DMS 273 (cell line): ENCODE results near the gene CDC42BPA.

ENCODE experiments used
- DNase-seq: peaks from one replicate; lab custom pipeline; 2025; ENCODE audit not compliant: unreplicated experiment; lab: John Stamatoyannopoulos, UW

Gene CDC42BPA

DNA sequence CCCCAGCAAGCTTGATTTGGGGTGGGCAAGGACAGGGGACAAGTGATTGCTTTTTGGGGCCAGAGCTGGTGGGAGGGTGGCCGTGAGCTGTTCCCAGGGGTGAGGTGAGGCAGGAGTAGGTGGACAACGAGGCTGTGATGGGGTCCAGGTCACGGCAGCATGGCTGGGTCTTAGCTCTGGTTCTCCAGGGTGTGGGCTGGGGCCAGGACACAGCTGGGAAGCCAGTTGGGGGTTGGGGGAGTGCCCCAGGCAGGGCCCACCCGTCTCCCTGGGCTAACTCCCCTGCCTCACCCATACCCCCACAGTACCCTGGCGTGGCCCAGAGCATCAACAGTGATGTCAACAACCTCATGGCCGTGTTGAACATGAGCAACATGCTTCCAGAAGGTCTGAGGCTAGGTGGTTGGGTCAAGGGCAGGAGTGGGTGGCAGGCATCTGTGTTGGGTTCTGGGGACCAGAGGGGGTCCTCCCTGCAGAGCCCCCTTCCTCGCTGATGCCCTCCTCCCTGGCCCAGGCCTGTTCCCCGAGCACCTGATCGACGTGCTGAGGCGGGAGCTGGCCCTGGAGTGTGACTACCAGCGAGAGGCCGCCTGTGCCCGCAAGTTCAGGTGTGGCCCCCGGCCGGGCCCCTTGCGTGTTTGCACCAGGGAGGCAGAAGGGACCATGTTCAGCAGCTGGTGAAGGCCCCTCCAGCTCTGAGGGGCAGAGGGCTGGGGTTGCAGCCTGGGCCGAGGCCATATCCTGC, 334.9 kb downstream of the CDC42BPA start:
- DNase-seq = no peak

DNA sequence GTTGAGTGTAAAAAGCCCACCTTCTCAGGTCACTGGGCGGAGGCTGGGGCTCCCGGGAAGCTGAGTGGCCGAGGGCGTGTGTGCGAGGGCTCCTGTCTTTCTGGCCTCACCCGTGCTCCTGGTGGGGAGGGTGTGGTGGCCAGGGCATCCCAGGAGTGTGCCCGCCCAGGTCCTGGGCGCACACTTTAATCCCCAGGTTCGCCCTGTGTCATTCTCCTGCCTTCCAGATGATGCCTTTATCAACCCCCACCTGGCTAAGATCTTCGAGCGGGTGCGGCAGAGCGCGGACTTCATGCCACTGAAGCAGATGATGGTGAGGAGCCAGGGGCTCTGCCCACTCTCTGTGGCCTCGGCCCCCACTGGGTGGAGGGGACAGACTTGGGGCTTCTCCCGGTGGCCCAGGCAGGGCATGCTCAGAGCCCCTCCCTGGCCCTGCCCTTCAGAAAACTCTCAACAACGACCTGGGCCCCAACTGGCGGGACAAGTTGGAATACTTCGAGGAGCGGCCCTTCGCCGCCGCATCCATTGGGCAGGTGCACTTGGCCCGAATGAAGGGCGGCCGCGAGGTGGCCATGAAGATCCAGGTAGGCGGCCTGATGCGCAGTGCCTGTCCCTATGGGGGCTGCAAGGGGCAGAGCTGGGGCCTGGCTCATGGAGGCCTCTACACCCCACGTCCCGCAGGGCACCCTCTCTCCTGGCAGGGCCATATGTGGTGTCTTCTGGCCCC, 335.7 kb downstream of the CDC42BPA start:
- DNase-seq = no peak

DNA sequence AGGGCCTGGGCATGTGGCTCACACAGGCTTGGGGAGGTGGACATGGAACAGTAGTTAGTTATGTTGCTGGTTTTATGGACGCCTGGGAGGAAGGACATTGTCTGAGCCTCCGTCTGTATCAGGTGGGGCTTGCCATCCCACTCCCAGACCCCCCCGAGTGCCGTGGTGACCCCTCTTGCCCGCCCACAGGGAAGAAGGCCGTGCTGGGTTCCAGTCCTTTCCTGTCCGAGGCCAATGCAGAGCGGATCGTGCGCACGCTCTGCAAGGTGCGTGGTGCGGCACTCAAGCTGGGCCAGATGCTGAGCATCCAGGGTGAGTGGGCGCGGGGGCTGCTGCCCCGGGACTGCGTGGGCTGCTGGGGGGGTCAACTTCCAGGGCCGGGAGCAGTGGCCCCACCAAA, 336.5 kb downstream of the CDC42BPA start:
- DNase-seq = no peak

DNA sequence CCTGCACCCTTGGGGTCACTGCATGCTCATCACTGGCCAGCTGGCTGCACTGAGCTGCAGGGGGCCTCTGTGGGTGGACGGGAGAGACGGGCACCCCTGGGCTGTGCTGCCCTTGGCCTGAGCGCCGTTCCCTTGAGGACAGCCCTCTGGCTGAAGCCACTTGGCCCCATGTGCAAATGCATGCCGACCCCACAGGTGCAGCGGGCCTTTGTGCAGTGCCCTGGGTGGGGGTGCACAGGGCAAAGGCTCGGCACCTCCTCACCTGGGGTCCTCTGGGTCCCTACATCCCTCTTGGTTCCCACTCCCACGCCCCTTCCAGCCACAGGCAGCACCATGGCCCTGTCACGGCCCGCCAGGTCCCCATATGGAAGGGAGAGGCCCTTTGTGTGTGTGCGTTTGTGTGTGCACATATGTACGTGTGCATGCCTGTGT, 336.9 kb downstream of the CDC42BPA start:
- no peak for DNase-seq

DNA sequence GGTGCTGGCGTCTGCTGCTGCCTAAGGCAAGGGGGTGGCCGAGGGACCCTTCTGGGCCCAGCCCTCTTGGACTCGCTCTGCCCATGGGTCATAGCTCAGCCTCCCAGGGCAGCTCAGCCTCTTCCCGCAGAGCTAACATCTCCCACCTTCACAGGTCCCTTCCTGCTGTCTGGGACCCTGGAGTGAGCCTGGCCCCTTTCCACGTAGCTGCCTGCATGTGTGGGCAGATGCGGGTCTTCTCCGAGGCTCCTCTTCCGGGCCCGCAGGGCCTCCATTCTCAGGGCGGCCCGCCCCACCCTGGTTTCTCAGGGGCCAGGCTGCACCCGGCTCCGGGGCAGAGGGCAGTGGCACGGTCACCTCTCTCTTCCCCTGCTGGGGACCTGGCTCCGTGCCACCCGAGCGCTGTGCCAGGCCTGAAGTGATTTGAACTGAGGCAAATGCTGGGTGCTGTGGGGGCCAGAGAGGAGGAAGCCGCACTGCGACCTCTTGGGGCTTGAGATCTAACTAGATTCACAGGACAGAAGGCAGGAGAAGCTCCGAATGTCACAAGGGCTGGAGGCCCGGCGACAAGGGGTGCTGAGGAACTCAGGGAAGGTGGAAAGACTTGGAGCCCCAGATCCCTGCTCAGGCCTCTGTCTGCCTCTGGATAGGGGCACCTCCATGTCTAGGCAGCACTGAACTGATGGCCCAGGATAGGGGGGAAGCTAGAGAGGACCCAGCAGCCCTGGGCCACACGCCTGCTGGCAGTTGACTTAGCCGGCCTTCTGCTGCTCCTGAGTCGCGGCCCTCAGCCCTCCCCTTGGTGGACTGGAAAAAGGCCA, 337.5 kb downstream of the CDC42BPA start:
- DNase-seq = no peak

- no peak for DNase-seq
Measured at GRCh38 chr1:226980122-226980560, 338.2 kb downstream of the CDC42BPA start.

DNA sequence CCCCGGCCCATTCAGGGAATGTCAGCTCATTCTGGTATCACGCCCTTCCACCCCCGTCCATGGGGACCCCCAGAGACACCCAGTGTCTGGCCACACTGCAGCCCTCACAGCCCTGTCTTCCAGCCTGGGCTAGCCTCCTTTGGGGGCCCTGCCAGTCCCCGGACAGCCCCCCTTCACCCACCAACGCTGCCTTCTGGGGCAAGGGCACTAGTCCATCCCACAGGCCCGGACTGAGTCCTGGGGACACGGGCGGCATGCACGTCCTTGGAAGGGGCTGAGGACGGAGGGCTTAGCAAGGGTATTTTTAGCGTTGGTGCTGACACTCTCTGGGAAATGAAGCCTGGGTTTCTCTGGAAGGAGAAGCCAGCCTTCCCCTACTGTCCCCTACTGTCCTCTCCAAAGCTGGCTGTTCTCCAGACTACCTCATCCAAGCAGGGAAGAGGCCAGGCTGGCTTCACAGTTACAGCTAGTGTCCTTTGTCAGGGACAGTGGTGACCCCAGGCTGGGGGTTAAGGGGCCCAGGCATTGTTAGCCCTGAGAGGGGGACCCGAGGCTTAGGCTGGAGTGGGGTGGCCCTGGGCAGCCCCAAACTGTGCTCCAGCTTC, 338.7 kb downstream of the CDC42BPA start:
- DNase-seq = no peak

GRCh38 chr1:226979115-226979516, 339.2 kb downstream of the CDC42BPA start:
- no peak for DNase-seq

DNA sequence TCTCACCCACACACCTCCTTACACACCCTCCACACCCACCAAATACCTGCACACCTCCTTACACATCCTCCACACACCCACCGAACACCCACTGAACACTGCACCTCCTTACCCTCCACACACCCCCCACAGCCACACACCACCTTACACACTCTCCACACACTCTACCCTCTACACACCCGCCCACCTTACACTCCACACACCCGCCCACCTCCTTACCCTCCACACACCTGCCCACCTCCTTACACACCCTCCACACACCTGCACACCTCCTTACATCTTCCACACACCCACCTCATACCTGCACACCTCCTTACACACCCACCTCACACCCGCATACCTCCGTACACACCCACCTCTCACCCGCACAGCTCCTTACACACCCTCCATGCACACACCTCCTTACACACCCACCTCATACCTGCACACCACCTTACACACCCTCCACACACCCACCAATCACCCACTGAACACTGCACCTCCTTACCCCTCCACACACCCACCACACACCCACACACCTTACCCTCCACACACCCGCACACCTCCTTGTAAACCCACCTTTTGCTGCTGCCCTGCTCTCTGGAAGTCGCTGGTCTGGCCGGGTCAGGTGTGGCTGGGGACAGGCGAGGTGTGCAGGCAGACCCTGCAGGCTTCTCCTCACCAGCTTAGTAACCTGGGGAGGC, 339.7 kb downstream of the CDC42BPA start:
- DNase-seq = no peak

DNA sequence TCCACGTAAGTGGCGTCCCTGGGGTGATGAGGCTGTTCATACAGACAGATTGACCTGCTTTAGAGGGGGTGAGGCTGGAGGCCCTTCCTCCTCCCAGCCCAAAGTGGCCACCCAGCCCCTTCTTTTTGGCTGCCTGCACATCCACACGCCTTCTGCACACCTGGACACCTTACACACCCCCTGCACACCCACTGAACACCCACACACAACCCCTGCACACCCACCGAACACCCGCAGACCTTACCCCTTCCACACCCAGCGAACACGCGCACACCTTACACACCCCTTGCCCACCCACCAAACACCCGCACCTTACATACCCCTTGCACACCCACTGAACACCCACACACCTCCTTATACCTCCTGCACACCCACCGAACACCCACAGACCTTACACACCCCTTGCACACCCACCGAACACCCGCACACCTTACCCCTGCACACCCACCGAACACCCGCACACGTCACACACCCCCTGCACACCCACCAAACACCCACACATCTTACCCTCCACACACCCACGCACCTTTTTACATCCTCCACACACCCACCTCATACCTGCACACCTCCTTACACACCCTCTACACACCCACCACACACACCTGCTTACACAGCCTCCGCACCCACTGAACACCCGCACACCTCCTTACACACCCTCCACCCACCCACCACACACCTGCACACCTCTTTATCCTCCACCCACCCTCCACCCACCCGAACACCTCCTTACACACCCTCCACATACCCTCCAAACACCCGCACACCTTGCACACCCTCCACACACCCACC, 340.5 kb downstream of the CDC42BPA start:
- no peak for DNase-seq

- no peak for DNase-seq
Measured at GRCh38 chr1:226976978-226977642, 341.2 kb downstream of the CDC42BPA start.

GRCh38 chr1:226976276-226976977, 341.9 kb downstream of the CDC42BPA start:
- DNase-seq = no peak

GRCh38 chr1:226975259-226976250, 342.7 kb downstream of the CDC42BPA start:
- no peak for DNase-seq

DNA sequence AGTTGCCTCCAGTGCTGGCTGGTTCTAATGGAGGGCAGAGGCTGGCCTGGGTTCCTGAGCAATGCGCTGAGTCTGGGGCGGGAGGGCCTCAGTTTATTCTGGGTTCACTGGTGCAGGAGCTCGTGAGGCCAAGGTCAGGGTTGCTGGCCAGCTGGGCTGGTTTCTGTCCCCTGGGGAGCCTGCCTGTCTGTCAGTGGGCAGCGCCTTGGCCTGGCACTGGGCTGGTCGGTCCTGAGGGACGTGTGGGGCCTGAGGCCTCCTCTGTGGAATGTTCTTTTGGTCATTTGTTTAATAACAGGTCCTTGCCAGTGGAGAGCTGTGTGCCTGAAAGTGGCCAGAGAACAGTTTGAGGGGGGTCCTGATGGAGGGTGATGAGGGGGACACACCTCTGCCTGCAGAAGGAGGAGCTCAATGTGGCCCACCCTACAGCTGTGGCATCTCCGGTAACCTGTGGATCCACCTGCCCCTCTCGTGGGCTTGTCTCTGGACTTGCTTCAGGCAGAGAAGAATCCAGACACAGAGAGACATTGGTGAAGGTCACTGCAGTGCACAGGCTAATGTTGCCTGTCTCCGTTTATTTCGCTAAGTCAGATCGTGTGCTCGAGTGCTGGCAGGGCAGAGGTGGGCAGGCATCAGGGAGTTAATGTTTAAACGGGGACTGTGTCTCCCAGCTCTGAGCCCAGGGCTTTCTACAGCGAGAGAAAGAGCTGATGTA, 343.6 kb downstream of the CDC42BPA start:
- no peak for DNase-seq

DNA sequence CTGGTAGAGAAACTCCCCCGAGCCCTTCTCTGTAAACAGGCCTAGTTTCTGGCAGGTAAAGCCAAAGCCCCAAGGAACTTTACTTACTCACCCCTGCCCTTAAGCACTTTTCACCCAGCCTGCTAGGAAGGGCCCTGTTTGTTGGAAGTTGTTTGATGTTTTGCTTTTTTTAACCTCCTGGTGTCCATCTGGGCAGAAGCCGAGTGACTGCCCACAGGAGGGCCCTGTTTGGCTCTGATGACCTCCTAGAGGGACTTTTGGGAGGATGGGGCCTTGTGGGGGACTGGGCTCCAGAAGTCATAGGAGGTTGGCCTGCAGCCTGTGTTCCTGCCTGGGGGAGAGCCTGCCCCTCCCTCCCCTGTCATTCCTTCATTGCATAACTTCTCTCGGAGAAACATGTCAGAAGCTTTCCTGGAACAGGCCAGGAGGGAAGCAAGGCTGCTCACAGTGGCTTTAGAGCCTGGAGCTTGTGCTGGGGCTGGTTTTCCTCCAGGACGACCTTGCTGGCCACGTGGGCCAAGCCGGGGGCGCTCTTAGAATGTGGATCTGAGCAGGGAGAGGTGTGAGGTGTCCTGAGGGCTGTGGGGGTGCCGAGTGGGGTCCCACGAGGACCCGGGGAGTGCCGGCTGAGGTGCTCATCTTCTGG, 344.3 kb downstream of the CDC42BPA start:
- DNase-seq = no peak

DNA sequence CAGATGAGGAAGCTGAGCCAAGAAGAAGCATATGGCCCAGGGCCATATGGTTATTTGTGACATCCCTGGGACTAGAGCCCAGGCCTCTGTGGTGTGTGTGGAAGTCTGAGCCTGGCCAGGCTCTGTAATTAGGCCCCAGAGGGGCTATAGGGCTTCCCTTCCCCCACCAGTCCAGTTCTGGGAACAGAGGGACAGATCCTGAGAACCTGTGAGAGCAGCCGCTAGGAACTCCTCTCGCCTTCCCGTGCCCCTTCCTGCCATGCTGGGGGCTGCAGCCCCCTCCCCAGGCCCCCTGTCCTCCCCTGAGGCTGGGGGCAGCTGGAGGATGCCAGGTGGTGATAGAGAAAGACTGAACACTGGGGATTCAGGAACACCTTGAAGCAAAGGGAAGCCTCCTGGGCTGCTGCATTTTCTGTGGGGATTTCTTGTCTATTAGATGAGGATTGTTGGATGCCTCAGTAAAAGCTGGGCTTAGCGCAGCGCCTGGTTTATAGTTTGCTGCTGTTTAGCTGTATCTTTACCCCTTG, 344.9 kb downstream of the CDC42BPA start:
- DNase-seq = peak; percentile 96
